ENCODE measurements around the gene SH3PXD2A.

- TF ChIP-seq CTCF (IDR thresholded peaks at IDR 0.05) (no peak), POLR2A (IDR thresholded peaks at IDR 0.05) (no peak)
Observed at GRCh38 chr10:103706047-103706446, 149.3 kb downstream of the SH3PXD2A start.
